GM18517 (cell line): ENCODE results near the gene ZNF566.

Experiments
- ATAC-seq: cut with Tn5 transposase; IDR thresholded peaks from one replicate; pipeline ENCODE4 v1.9.1; 2021; ENCODE audit warnings: mild to moderate bottlenecking, moderate library complexity; ENCODE audit not compliant: unreplicated experiment

The ZNF566 gene

GRCh38 chr19:36449059-36449670, 40.2 kb downstream of the ZNF566 start:
- ATAC-seq, result no peak

GRCh38 chr19:36441339-36441738, 48.0 kb downstream of the ZNF566 start:
- ATAC-seq, result no peak

GRCh38 chr19:36436531-36436930, 52.8 kb downstream of the ZNF566 start:
- no peak for ATAC-seq

GRCh38 chr19:36423925-36424324, 65.4 kb downstream of the ZNF566 start:
- ATAC-seq, result no peak

- ATAC-seq, result no peak
Observed at GRCh38 chr19:36421749-36422481, 67.4 kb downstream of the ZNF566 start.

GRCh38 chr19:36420961-36421748, 68.2 kb downstream of the ZNF566 start:
- ATAC-seq, result no peak

GRCh38 chr19:36418287-36419001, 70.9 kb downstream of the ZNF566 start, which contains the start of gene ZFP82:
Gene ZFP82 (minus strand): TSS chr19:36418644. CDS start chr19:36409789, 8,855 bp downstream.
- ATAC-seq, result no peak

- ATAC-seq, result no peak
Observed at GRCh38 chr19:36417752-36418286, 71.5 kb downstream of the ZNF566 start.

- ATAC-seq, result no peak
Observed at GRCh38 chr19:36409841-36410240, 79.5 kb downstream of the ZNF566 start.

- ATAC-seq, result no peak
Observed at GRCh38 chr19:36408101-36408500, 81.3 kb downstream of the ZNF566 start.

GRCh38 chr19:36404498-36404897, 84.9 kb downstream of the ZNF566 start:
- no peak for ATAC-seq

GRCh38 chr19:36401475-36401874, 87.9 kb downstream of the ZNF566 start:
- ATAC-seq, result no peak

- ATAC-seq, result no peak
Observed at GRCh38 chr19:36398571-36398970, 90.8 kb downstream of the ZNF566 start.
